Activated T-helper 1 cell treated with anti-CD3 and anti-CD28 coated beads, Interleukin-12 subunit alpha, Interleukin-12 subunit beta, Interleukin-2, Interleukin-4 antibody, amounts not matched to agents 30 ng/mL and 10 ng/mL and 1 ng/mL, durations not matched to agents 14 hours and 24 hours and 36 hours (primary cell): Measurements from ENCODE around the gene CDK16. TPM values are rescaled to one million over a fixed set of nuclear protein-coding genes. Genes with fewer than 3 reads are reported as not detected.

ENCODE experiments used
- DNase-seq: peaks from one replicate; pipeline ENCODE4 v3.0.0; 2021; ENCODE audit warnings: low spot score
- H3K27ac Mint-ChIP-seq: one replicate; pipeline ENCODE4 v1.8.0; 2021; ENCODE audit warnings: mild to moderate bottlenecking, mixed read lengths
- H3K27me3 Mint-ChIP-seq: one replicate; pipeline ENCODE4 v1.8.0; 2022; ENCODE audit warnings: mild to moderate bottlenecking, moderate library complexity, mixed read lengths; ENCODE audit not compliant: insufficient read depth
- H3K36me3 Mint-ChIP-seq: one replicate; pipeline ENCODE4 v1.8.0; 2021; ENCODE audit warnings: low read depth, mixed read lengths
- H3K4me1 Mint-ChIP-seq: one replicate; pipeline ENCODE4 v1.8.0; 2021; ENCODE audit warnings: low read depth, mixed read lengths
- H3K4me3 Mint-ChIP-seq: one replicate; pipeline ENCODE4 v1.8.0; 2021; ENCODE audit warnings: mild to moderate bottlenecking, moderate library complexity, mixed read lengths
- H3K9me3 Mint-ChIP-seq: one replicate; pipeline ENCODE4 v1.8.0; 2021; ENCODE audit warnings: mixed read lengths
- intact Hi-C: fragments of 100-400 bp; cut with micrococcal nuclease; formaldehyde crosslinking; loops from one replicate; pipeline ENCODE4 v1.15.1; 2024
- total RNA-seq: library from RNA; stranded (reverse); gene quantifications from 2 replicates; pipeline ENCODE4 v1.2.3, GENCODE V29; 2022

CDK16 gene
- total RNA-seq, 1 donor from 2014 or later = 56.4 TPM

GRCh38 chrX:47272013-47272408 is 53.5 kb downstream of the CDK16 start:
- DNase-seq = no peak
- Mint-ChIP-seq H3K27me3 (no peaks in the 10 kb centered on the region), H3K9me3 (no peaks in the 10 kb centered on the region), H3K36me3 (no peaks in the 10 kb centered on the region), H3K4me1 (peaks cover 2% of the 10 kb centered on the region), H3K27ac (no peak overlapping the region), H3K4me3 (no peak overlapping the region)
- intact Hi-C loops = no loop called here

DNA sequence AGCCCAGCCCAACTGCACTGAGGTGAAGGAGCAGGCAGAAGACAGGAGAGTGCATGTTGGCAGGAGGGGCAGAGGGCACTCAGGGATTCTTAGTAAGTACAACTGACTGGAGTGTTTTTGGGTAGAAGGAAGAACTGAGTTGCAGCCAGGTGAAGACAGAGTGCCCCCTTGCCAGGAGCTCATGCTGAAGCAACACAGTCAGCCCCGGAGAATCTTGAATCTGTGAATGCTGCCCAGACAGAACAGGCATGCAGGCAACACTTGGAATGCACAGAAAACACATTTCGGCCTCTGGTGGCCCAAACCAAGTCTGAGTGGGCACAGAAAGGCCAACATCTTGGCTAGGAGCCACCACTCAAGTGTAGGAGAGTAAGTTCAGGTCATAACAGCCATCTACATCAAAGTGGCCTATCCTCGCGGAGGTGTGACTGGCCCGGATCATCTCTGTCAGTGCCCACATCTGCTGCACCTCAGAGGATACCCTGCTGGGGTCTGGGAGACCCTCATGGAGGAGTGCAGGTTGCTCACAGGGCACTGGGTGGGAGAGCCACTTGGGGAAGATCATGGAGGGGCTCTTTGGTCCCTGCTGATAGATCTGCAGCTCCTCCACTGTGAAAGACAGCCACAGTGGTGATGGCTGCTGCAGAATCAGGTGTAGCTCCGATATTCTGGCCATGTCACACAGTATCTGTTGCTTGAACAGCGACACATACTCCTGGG is 54.7 kb downstream of the CDK16 start:
- Mint-ChIP-seq H3K9me3 (no peaks in the 10 kb centered on the region), H3K36me3 (no peaks in the 10 kb centered on the region), H3K4me3 (no peak overlapping the region), H3K27ac (no peak overlapping the region), H3K27me3 (no peaks in the 10 kb centered on the region), H3K4me1 (no peaks in the 10 kb centered on the region)
- DNase-seq = no peak
- intact Hi-C loops = no loop called here

- Mint-ChIP-seq H3K4me1 (no peaks in the 10 kb centered on the region), H3K27ac (no peak overlapping the region), H3K27me3 (no peaks in the 10 kb centered on the region), H3K4me3 (no peak overlapping the region), H3K36me3 (no peaks in the 10 kb centered on the region), H3K9me3 (no peaks in the 10 kb centered on the region)
- intact Hi-C loops = no loop called here
- no peak for DNase-seq
Observed at GRCh38 chrX:47278691-47279090, 60.2 kb downstream of the CDK16 start.

Other genes with a start within 250 kb of the CDK16 start
- gene RGN, start 140.2 kb upstream of the CDK16 start, total RNA-seq = not detected in 2 replicates
- 84.5 and 88.7 TPM in 2 replicates for gene NDUFB11, start 74.0 kb upstream of the CDK16 start, total RNA-seq
- gene RBM10, start 73.5 kb upstream of the CDK16 start, total RNA-seq = 62.0 and 64.1 TPM in 2 replicates
- gene UBA1, start 24.9 kb upstream of the CDK16 start, total RNA-seq = 221 and 223 TPM in 2 replicates
- 24.6 and 26.6 TPM in 2 replicates for gene USP11, start 14.3 kb downstream of the CDK16 start, total RNA-seq
- 0.34 and 0.49 TPM in 2 replicates for gene ZNF157, start 151.9 kb downstream of the CDK16 start, total RNA-seq